Dedifferentiated amniotic fluid mesenchymal stem cell (primary cell): ENCODE data around the gene ARID3C.
"Not testable (repeated sequence)": the region's sequence is repeated elsewhere in the genome, so short reads cannot be mapped to it uniquely, and the experiment has no call there.

Experiments
- DNase-seq: peaks from one replicate; pipeline ENCODE4 v3.0.0-alpha.2; 2016; ENCODE audit errors: extremely low spot score

The ARID3C gene

GRCh38 chr9:34651876-34652601, 23.2 kb upstream of the ARID3C start, which contains the start of gene IL11RA:
TSS of gene IL11RA (plus strand) at chr9:34652185. CDS start at chr9:34655218, 3,033 bp downstream.
- peak; percentile 58 for DNase-seq

GRCh38 chr9:34651321-34651720, 22.5 kb upstream of the ARID3C start:
- no peak for DNase-seq

- DNase-seq: no peak
Observed at GRCh38 chr9:34650816-34651215, 21.9 kb upstream of the ARID3C start.

GRCh38 chr9:34648673-34649072, 19.8 kb upstream of the ARID3C start:
- DNase-seq: no peak

GRCh38 chr9:34647651-34648050, 18.8 kb upstream of the ARID3C start:
- no peak for DNase-seq

GRCh38 chr9:34647084-34647403, 18.2 kb upstream of the ARID3C start:
- no peak for DNase-seq

GRCh38 chr9:34646211-34647083, 17.6 kb upstream of the ARID3C start, which contains the start of gene GALT:
TSS of gene GALT (plus strand) at chr9:34646675. CDS start at chr9:34646705, 30 bp downstream.
- peak; percentile 62 for DNase-seq

GRCh38 chr9:34644766-34645314, 16.0 kb upstream of the ARID3C start:
- no peak for DNase-seq

GRCh38 chr9:34642679-34643078, 13.8 kb upstream of the ARID3C start:
- DNase-seq: no peak

GRCh38 chr9:34639322-34639721, 10.5 kb upstream of the ARID3C start:
- DNase-seq: not testable (repeated sequence)

GRCh38 chr9:34638138-34638445, 9.2 kb upstream of the ARID3C start:
- DNase-seq: no peak

GRCh38 chr9:34637356-34638137, 8.7 kb upstream of the ARID3C start, which contains the start of gene SIGMAR1:
TSS of gene SIGMAR1 (minus strand) at chr9:34637787. CDS start at chr9:34637697, 90 bp downstream.
- peak; percentile 88 for DNase-seq

GRCh38 chr9:34636791-34637355, 8.0 kb upstream of the ARID3C start:
- no peak for DNase-seq

- DNase-seq: no peak
Observed at GRCh38 chr9:34635556-34635955, 6.7 kb upstream of the ARID3C start.

GRCh38 chr9:34634551-34635248, 5.8 kb upstream of the ARID3C start:
- no peak for DNase-seq

GRCh38 chr9:34633851-34634550, 5.1 kb upstream of the ARID3C start:
- peak; percentile 61 for DNase-seq

GRCh38 chr9:34633166-34633565, 4.3 kb upstream of the ARID3C start:
- no peak for DNase-seq

- no peak for DNase-seq
Observed at GRCh38 chr9:34630402-34631154, 1.7 kb upstream of the ARID3C start.

GRCh38 chr9:34629491-34629808, 584 bp upstream of the ARID3C start:
- no peak for DNase-seq
